ENCODE measurements around the gene TRAF1. TPM values are rescaled to one million over a fixed set of nuclear protein-coding genes. Genes with fewer than 3 reads are reported as not detected.

TRAF1 gene
- total and polyA plus RNA-seq, 10 of the 15 experiments (the other 5 are each of a cell fraction or from before 2014, with no cell fraction given), result 13.8 to 163 (median 128) TPM

GRCh38 chr9:120878188-120879130 is 48.1 kb downstream of the TRAF1 start:
- Histone ChIP-seq H3K36me3 (ENCODE audit: control insufficient read depth in 2 of 2, insufficient read depth in 2 of 2, low read length in 1 of 2) (peaks cover 9 to 15% of the 10 kb centered on the region in 2 experiments; a peak in 3 of 4 replicates), H3K27me3 (replicated peaks in 1 of 2; ENCODE audit: control insufficient read depth in 2 of 2, insufficient read depth in 2 of 2, low read length in 1 of 2) (no peaks in the 10 kb centered on the region), H4K20me1 (ENCODE audit: control insufficient read depth, insufficient read depth) (no peaks in the 10 kb centered on the region), H3K27ac (ENCODE audit: control insufficient read depth, insufficient read depth) (peak overlapping the region; percentile 95), H3K9ac (ENCODE audit: control insufficient read depth, insufficient read depth, low read length) (peak overlapping the region; percentile 91), H2AFZ (ENCODE audit: control insufficient read depth, low read depth, low read length) (peak overlapping the region; percentile 90), H3K4me3 (peak overlapping the region; percentile 80), H3K4me2 (ENCODE audit: control insufficient read depth, insufficient read depth) (peak overlapping the region; percentile 93), H3K4me1 (ENCODE audit: control insufficient read depth, insufficient read depth, low read length) (peaks cover 27% of the 10 kb centered on the region), H3K9me3 (replicated peaks; ENCODE audit: control insufficient read depth, insufficient read depth, low read length) (no peaks in the 10 kb centered on the region), H3K79me2 (ENCODE audit: control insufficient read depth, insufficient read depth, low read length) (peaks cover 39% of the 10 kb centered on the region)
- in situ Hi-C loops (cut with MboI) (no loop called here), intact Hi-C loops (cut with micrococcal nuclease; ENCODE audit: unreplicated experiment) (loop anchor here (5.0 kb wide), 1 partner anchor 86 kb away; the partner anchor contains the start of gene FBXW2)
- ATAC-seq, result peak; percentile 12
- no TSS peak for BruUV-seq (replicated peaks)
- ChIA-PET POLR2A (interaction anchor here (0.9 to 8.2 kb wide), 6 partner anchors 9 to 55 kb away, joined by 3 to 75 read pairs (median 4); no protein-coding TSS in a partner anchor), RAD21 (ENCODE audit: unreplicated experiment) (interaction anchor here (0.6 to 3.9 kb wide), 7 partner anchors 18 to 103 kb away, joined by 3 to 16 read pairs (median 3); partner anchors contain the start of gene TRAF1), SMC1A (ENCODE audit: uncharacterized antibody, unreplicated experiment) (interaction anchor here (0.6 to 3.2 kb wide), 8 partner anchors 9 to 116 kb away, joined by 3 to 17 read pairs (median 4); partner anchors contain the start of gene TRAF1), CTCF (interaction anchor here (0.7 to 3.8 kb wide), 8 partner anchors 9 to 123 kb away, joined by 3 to 13 read pairs (median 4); no protein-coding TSS in a partner anchor)
- DNase-seq (ENCODE audit: low read depth, low spot score), result no peak
- WGBS (ENCODE audit: insufficient coverage, insufficient replicate concordance, low lambda C conversion rate, missing lambda C conversion rate), result 31% methylated on average over 8 of the region's 8 CpGs
- peak; percentile 31; the same call in 1 of the 2 replicates for TF ChIP-seq EED (IDR thresholded peaks at IDR 0.05; ENCODE audit: low read depth)
- peak; percentile 68 for TF ChIP-seq HDGF (IDR thresholded peaks at IDR 0.05)
- 0 out of 2 replicates have a peak, but pooled peaks have one; percentile 16 for TF ChIP-seq DPF2 (IDR thresholded peaks at IDR 0.05)
- 0 out of 2 replicates have a peak, but pooled peaks have one; percentile 46 for TF ChIP-seq POLR2A (IDR thresholded peaks at IDR 0.05; ENCODE audit: low read depth, low read length)
- TF ChIP-seq POLR2AphosphoS5 (IDR thresholded peaks at IDR 0.05; ENCODE audit: low read length), result 0 out of 2 replicates have a peak, but pooled peaks have one; percentile 14
- no peak for TF ChIP-seq CHD4 (IDR thresholded peaks at IDR 0.05)
- TF ChIP-seq IKZF2 (IDR thresholded peaks at IDR 0.05), result peak; percentile 11 to 41; a peak in 1 of 4 replicates
- peak; percentile 60 for TF ChIP-seq CHD2 (IDR thresholded peaks at IDR 0.05; ENCODE audit: borderline replicate concordance, low read depth, low read length)
- TF ChIP-seq ZNF687 (IDR thresholded peaks at IDR 0.05), result 0 out of 2 replicates have a peak, but pooled peaks have one; percentile 28
- TF ChIP-seq ZZZ3 (IDR thresholded peaks at IDR 0.05; ENCODE audit: control insufficient read depth, insufficient read length, low read depth), result no peak
- no peak for FAIRE-seq
